HAP-1 (cell line): ENCODE results near the gene RXRG.

Experiments used
- DNase-seq, 2 experiments: peaks; one replicate each; pipeline ENCODE4 v3.0.0-alpha.2; 2016 to 2020; ENCODE audit warnings: low spot score in 2 of 2
- H3K27me3 ChIP-seq: fragments of 250-450 bp; sonication (Bioruptor Pico); 2 replicates; pipeline ENCODE4 v1.5.1; 2020; ENCODE audit warnings: low read depth, mild to moderate bottlenecking, moderate library complexity
- H3K36me3 ChIP-seq: fragments of 250-450 bp; sonication (Bioruptor Pico); replicated peaks from 2 replicates; pipeline ENCODE4 v1.5.1; 2020; ENCODE audit warnings: mild to moderate bottlenecking
- H3K4me1 ChIP-seq: fragments of 250-450 bp; sonication (Bioruptor Pico); 2 replicates; pipeline ENCODE4 v1.5.1; 2020; ENCODE audit warnings: mild to moderate bottlenecking
- H3K4me3 ChIP-seq: fragments of 250-450 bp; sonication (Bioruptor Pico); 2 replicates; pipeline ENCODE4 v1.5.1; 2020; ENCODE audit warnings: mild to moderate bottlenecking, moderate library complexity
- H3K9me3 ChIP-seq: fragments of 250-450 bp; sonication (Bioruptor Pico); 2 replicates; pipeline ENCODE4 v1.5.1; 2020; ENCODE audit warnings: mild to moderate bottlenecking, moderate library complexity
- in situ Hi-C: fragments of 300-500 bp; cut with MboI; formaldehyde crosslinking; loops from 3 replicates; pipeline ENCODE4 v1.14.3; 2020; ENCODE audit warnings: low sequenced_read_pairs, inconsistent platforms, mixed read lengths

Gene RXRG

GRCh38 chr1:165444897-165445370 is at the start of gene RXRG:
Gene RXRG, minus strand, starts transcription at chr1:165445126. Its CDS starts 233 bp downstream, at chr1:165444893.
- H3K36me3 ChIP-seq: no peaks in the 10 kb centered on the region
- DNase-seq: peak in 1 of 2 experiments; percentile 47
- H3K27me3 ChIP-seq: peaks cover 41% of the 10 kb centered on the region
- no peaks in the 10 kb centered on the region for H3K4me1 ChIP-seq
- H3K4me3 ChIP-seq: no peak within 1 kb of the TSS
- in situ Hi-C loops: no loop called here
- no peaks in the 10 kb centered on the region for H3K9me3 ChIP-seq

GRCh38 chr1:165492845-165493373 is 48.0 kb upstream of the RXRG start:
- H3K4me3 ChIP-seq: no peak overlapping the region
- DNase-seq: no peak
- H3K4me1 ChIP-seq: no peaks in the 10 kb centered on the region
- no peaks in the 10 kb centered on the region for H3K9me3 ChIP-seq
- no peaks in the 10 kb centered on the region for H3K36me3 ChIP-seq
- no peaks in the 10 kb centered on the region; the same call in 1 of the 2 replicates for H3K27me3 ChIP-seq
- in situ Hi-C loops: no loop called here

GRCh38 chr1:165490175-165490574 is 45.2 kb upstream of the RXRG start:
- H3K27me3 ChIP-seq: no peaks in the 10 kb centered on the region; the same call in 1 of the 2 replicates
- DNase-seq: no peak
- H3K9me3 ChIP-seq: no peaks in the 10 kb centered on the region
- no peaks in the 10 kb centered on the region for H3K4me1 ChIP-seq
- H3K4me3 ChIP-seq: no peak overlapping the region
- in situ Hi-C loops: no loop called here
- H3K36me3 ChIP-seq: no peaks in the 10 kb centered on the region

GRCh38 chr1:165487921-165488320 is 43.0 kb upstream of the RXRG start:
- Histone ChIP-seq H3K4me3 (no peak overlapping the region), H3K9me3 (no peaks in the 10 kb centered on the region), H3K36me3 (no peaks in the 10 kb centered on the region), H3K27me3 (no peaks in the 10 kb centered on the region), H3K4me1 (no peaks in the 10 kb centered on the region)
- no peak for DNase-seq
- in situ Hi-C loops: no loop called here

GRCh38 chr1:165486663-165487062 is 41.7 kb upstream of the RXRG start:
- H3K9me3 ChIP-seq: no peaks in the 10 kb centered on the region
- H3K4me1 ChIP-seq: no peaks in the 10 kb centered on the region
- H3K4me3 ChIP-seq: no peak overlapping the region
- in situ Hi-C loops: no loop called here
- H3K36me3 ChIP-seq: no peaks in the 10 kb centered on the region
- no peak for DNase-seq
- no peaks in the 10 kb centered on the region for H3K27me3 ChIP-seq

GRCh38 chr1:165485716-165486115 is 40.8 kb upstream of the RXRG start:
- no peaks in the 10 kb centered on the region for H3K4me1 ChIP-seq
- no peaks in the 10 kb centered on the region for H3K36me3 ChIP-seq
- H3K27me3 ChIP-seq: no peaks in the 10 kb centered on the region
- DNase-seq: no peak
- no peaks in the 10 kb centered on the region for H3K9me3 ChIP-seq
- in situ Hi-C loops: no loop called here
- no peak overlapping the region for H3K4me3 ChIP-seq

- H3K4me1 ChIP-seq: no peaks in the 10 kb centered on the region
- H3K4me3 ChIP-seq: no peak overlapping the region
- in situ Hi-C loops: no loop called here
- DNase-seq: no peak
- no peaks in the 10 kb centered on the region for H3K9me3 ChIP-seq
- H3K36me3 ChIP-seq: no peaks in the 10 kb centered on the region
- H3K27me3 ChIP-seq: no peaks in the 10 kb centered on the region
Measured at GRCh38 chr1:165484532-165484931, 39.6 kb upstream of the RXRG start.

GRCh38 chr1:165483412-165483811 is 38.5 kb upstream of the RXRG start:
- Histone ChIP-seq H3K27me3 (no peaks in the 10 kb centered on the region), H3K4me3 (no peak overlapping the region), H3K9me3 (no peaks in the 10 kb centered on the region), H3K36me3 (no peaks in the 10 kb centered on the region), H3K4me1 (no peaks in the 10 kb centered on the region)
- in situ Hi-C loops: no loop called here
- DNase-seq: no peak

- Histone ChIP-seq H3K4me1 (no peaks in the 10 kb centered on the region), H3K9me3 (no peaks in the 10 kb centered on the region), H3K4me3 (no peak overlapping the region), H3K27me3 (no peaks in the 10 kb centered on the region), H3K36me3 (no peaks in the 10 kb centered on the region)
- in situ Hi-C loops: no loop called here
- DNase-seq: no peak
Measured at GRCh38 chr1:165481820-165482532, 37.0 kb upstream of the RXRG start.

- in situ Hi-C loops: no loop called here
- H3K27me3 ChIP-seq: no peaks in the 10 kb centered on the region
Measured at GRCh38 chr1:165476776-165477175, 31.9 kb upstream of the RXRG start.

GRCh38 chr1:165474196-165474595 is 29.3 kb upstream of the RXRG start:
- no peaks in the 10 kb centered on the region for H3K36me3 ChIP-seq
- no peaks in the 10 kb centered on the region for H3K9me3 ChIP-seq
- no peak for DNase-seq
- H3K4me1 ChIP-seq: no peaks in the 10 kb centered on the region
- no peaks in the 10 kb centered on the region for H3K27me3 ChIP-seq
- in situ Hi-C loops: no loop called here
- H3K4me3 ChIP-seq: no peak overlapping the region

More at GRCh38 chr1:165476776-165477175, 31.9 kb upstream of the RXRG start:
- Histone ChIP-seq H3K9me3 (no peaks in the 10 kb centered on the region), H3K4me1 (no peaks in the 10 kb centered on the region), H3K36me3 (no peaks in the 10 kb centered on the region), H3K4me3 (no peak overlapping the region)
- DNase-seq: no peak

- in situ Hi-C loops: no loop called here
- no peak overlapping the region for H3K4me3 ChIP-seq
- H3K36me3 ChIP-seq: no peaks in the 10 kb centered on the region
- H3K27me3 ChIP-seq: no peaks in the 10 kb centered on the region
- no peaks in the 10 kb centered on the region for H3K9me3 ChIP-seq
- no peak for DNase-seq
- H3K4me1 ChIP-seq: no peaks in the 10 kb centered on the region
Measured at GRCh38 chr1:165473081-165473480, 28.2 kb upstream of the RXRG start.

- H3K36me3 ChIP-seq: no peaks in the 10 kb centered on the region
- H3K4me1 ChIP-seq: no peaks in the 10 kb centered on the region
- in situ Hi-C loops: no loop called here
- H3K4me3 ChIP-seq: no peak overlapping the region
- no peaks in the 10 kb centered on the region for H3K27me3 ChIP-seq
- DNase-seq: no peak
- no peaks in the 10 kb centered on the region for H3K9me3 ChIP-seq
Measured at GRCh38 chr1:165468726-165469249, 23.9 kb upstream of the RXRG start.

GRCh38 chr1:165468253-165468652 is 23.3 kb upstream of the RXRG start:
- in situ Hi-C loops: no loop called here
- Histone ChIP-seq H3K4me1 (no peaks in the 10 kb centered on the region), H3K36me3 (no peaks in the 10 kb centered on the region), H3K9me3 (no peaks in the 10 kb centered on the region), H3K4me3 (no peak overlapping the region), H3K27me3 (no peaks in the 10 kb centered on the region)
- no peak for DNase-seq
